HCT116 (cell line): Measurements from ENCODE around the gene CLC.
"Not testable (repeated sequence)": the region's sequence is repeated elsewhere in the genome, so short reads cannot be mapped to it uniquely, and the experiment has no call there.

Source experiments
- CTCF ChIP-seq, 3 experiments: fragments of 200-600 bp in 1 of 3; sonication (generic) in 1 of 3; IDR thresholded peaks in 2 of 3; conservative IDR thresholded peaks in 1 of 3; 2 replicates each; pipeline ENCODE4 v1.5.1; 2012 to 2017; ENCODE audit warnings: low read depth in 2 of 3, low read length in 2 of 3, antibody characterized with exemption in 1 of 3, borderline replicate concordance in 1 of 3, control low read depth in 1 of 3, mild to moderate bottlenecking in 1 of 3, mixed read lengths in 1 of 3, mixed run types in 1 of 3, moderate library complexity in 1 of 3; ENCODE audit not compliant: insufficient read depth in 1 of 3
- EGR1 ChIP-seq: IDR thresholded peaks from 2 replicates; pipeline ENCODE4 v1.6.1; 2012; ENCODE audit warnings: low read depth
- POLR2A ChIP-seq: IDR thresholded peaks from 2 replicates; pipeline ENCODE4 v1.7.0; 2011; ENCODE audit warnings: borderline replicate concordance; ENCODE audit not compliant: insufficient read depth, insufficient read length; ENCODE audit errors: extremely low read depth
- REST ChIP-seq: IDR thresholded peaks from 2 replicates; pipeline ENCODE4 v1.6.1; 2012; ENCODE audit warnings: low read depth
- SIN3A ChIP-seq: IDR thresholded peaks from 2 replicates; pipeline ENCODE4 v1.6.1; 2012; ENCODE audit warnings: low read depth
- TCF7L2 ChIP-seq: IDR thresholded peaks from 2 replicates; pipeline ENCODE4 v1.7.0; 2011; ENCODE audit warnings: borderline replicate concordance, inconsistent platforms; ENCODE audit not compliant: insufficient read depth, insufficient read length; ENCODE audit errors: extremely low read depth
- YY1 ChIP-seq: IDR thresholded peaks from 2 replicates; pipeline ENCODE4 v1.6.1; 2011; ENCODE audit warnings: low read length, low read depth, moderate library complexity, mild to moderate bottlenecking; ENCODE audit not compliant: insufficient replicate concordance; ENCODE audit errors: extremely low read depth
- ZNF274 ChIP-seq: fragments of 200-500 bp; sonication (Bioruptor generic); IDR thresholded peaks from 2 replicates; pipeline ENCODE4 v1.6.1; 2014; ENCODE audit warnings: mild to moderate bottlenecking, low read depth, low read length, inconsistent platforms

DNA sequence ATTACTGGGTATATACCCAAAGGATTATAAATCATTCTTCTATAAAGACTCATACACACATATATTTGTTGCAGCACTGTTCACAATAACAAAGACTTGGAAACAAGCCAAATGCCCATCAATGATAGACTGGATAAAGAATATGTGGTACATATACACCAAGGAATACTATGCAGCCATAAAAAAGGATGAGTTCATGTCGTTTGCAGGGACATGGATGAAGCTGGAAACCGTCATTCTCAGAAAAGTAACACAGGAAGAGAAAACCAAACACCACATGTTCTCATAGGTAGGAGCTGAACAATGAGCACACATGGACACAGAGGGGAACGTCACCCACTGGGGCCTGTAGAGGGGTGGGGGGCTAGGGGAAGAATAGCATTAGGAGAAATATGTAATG is 17.7 kb downstream of the CLC start:
- not testable (repeated sequence) for TF ChIP-seq CTCF (IDR thresholded peaks at IDR 0.05 in 2 of 3, conservative IDR thresholded peaks at IDR 0.05 in 1 of 3; ENCODE audit: borderline replicate concordance in 1 of 3, insufficient read depth in 1 of 3, low read depth in 2 of 3, low read length in 2 of 3); POLR2A; EGR1; ZNF274; YY1; SIN3A; REST; TCF7L2
